Measurements from ENCODE around the gene MYRF.

The MYRF gene

DNA sequence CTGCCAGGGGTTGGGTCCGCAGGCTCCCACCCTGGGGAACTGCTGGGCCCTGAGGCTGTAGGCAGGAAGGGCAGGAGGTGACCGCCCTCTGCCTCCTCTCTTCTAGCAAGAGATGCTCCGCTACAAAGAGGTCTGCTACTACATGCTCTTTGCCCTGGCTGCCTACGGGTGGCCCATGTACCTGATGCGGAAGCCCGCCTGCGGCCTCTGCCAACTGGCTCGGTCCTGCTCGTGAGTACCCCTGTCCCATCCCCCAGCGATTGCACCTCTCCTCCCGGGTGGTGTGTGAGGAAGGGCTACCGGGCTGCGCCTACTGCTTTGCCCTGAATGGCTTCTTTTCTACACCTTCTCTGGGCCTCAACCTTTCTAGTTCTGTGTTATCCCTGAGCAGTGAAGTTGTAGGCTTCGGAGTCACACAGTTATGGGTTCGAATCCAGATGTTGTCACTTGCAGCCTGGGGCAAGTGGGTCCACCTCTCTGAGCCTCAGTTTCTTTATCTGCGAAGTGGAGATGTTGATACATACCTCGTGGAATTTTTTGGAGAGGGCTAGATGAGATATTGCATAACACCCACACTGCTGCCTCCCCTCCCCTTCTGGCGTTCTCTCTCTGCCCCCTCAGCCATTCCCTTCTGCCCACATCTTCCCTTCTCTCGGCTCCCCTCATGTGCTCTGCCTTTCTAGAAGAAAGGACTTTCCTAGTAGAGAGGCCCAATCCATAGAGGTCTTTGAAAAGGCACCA is 21.1 kb upstream of the MYRF start:
- TF ChIP-seq, protein P1, sequence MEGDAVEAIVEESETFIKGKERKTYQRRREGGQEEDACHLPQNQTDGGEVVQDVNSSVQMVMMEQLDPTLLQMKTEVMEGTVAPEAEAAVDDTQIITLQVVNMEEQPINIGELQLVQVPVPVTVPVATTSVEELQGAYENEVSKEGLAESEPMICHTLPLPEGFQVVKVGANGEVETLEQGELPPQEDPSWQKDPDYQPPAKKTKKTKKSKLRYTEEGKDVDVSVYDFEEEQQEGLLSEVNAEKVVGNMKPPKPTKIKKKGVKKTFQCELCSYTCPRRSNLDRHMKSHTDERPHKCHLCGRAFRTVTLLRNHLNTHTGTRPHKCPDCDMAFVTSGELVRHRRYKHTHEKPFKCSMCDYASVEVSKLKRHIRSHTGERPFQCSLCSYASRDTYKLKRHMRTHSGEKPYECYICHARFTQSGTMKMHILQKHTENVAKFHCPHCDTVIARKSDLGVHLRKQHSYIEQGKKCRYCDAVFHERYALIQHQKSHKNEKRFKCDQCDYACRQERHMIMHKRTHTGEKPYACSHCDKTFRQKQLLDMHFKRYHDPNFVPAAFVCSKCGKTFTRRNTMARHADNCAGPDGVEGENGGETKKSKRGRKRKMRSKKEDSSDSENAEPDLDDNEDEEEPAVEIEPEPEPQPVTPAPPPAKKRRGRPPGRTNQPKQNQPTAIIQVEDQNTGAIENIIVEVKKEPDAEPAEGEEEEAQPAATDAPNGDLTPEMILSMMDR (conservative IDR thresholded peaks at IDR 0.05; ENCODE audit: low read depth) = no peak
- ChIA-PET POLR2A (ENCODE audit: low non-redundant PET) (no interaction called here), CTCF (interaction anchor here (0.9 to 1.0 kb wide), 2 partner anchors 222 to 253 kb away, joined by 3 to 5 read pairs; partner anchors contain the start of gene LRRC10B)
- no peak overlapping the region for H3K27ac ChIP-seq
- no peak for DNase-seq (ENCODE audit: low spot score)

DNA sequence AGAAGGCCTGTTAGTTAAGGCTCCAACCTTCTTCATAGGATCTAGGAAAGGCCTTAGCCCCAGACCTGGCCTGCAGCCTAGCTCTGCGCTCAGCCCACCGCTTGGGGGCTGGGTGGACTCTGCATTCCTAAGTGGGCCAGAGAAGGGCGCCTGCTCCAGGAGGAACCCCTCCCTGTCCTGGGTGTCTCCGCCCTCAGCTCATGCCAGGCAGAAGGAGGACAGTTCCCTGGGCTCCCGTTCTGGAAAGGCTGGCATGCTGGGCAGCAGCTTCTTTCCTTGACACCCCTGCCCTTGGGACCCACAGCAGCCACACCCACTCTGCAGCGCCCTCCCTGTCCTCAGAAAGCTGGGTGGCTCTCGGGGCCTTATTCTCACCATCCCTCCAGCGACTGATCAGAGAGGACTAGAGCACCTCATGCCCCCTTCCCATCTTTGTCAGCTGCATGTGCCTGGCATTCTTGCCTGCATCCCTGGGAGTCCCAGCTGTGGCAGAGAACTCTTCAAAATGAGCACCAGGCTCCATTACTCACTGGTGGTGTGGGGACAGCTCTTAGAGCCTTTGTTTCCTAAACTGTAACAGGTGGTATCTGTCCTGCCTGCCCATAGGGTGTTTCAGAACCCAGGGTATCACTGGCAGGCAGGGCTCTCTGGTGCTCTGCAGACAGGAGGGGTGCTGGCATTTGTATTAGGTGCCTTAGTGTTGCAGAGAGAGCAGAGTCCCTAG is 20.3 kb upstream of the MYRF start:
- TF ChIP-seq, protein P1 (conservative IDR thresholded peaks at IDR 0.05; ENCODE audit: low read depth) = no peak
- POLR2A ChIA-PET (ENCODE audit: low non-redundant PET) = no interaction called here
- DNase-seq (ENCODE audit: low spot score) = no peak
- H3K27ac ChIP-seq = peak overlapping the region; percentile 38
- CTCF ChIA-PET = interaction anchor here (0.9 to 2.2 kb wide), 6 partner anchors 33 to 350 kb away, joined by 3 to 15 read pairs (median 4); partner anchors contain the start of genes LRRC10B and SYT7

DNA sequence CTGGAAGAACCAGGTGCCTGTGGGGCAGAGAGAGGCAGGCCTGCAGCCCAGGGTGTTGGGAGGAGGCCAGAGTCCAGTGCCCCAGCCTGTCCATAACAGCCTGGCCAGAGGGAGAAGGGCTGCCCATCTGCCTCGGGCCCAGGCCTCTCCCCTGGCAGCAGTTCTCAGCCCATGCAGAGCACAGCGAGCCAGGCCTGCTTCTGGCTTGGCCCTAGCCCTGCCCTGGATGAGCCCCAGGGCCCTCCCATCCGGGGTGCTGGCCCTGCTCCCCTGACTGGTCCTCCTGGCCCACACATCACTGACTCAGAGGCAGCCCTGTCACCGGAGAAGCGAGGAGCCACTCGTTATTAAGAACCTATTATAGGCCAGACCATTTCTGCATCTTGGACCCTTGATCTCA is 19.7 kb upstream of the MYRF start:
- peak overlapping the region; percentile 38 for H3K27ac ChIP-seq
- ChIA-PET POLR2A (ENCODE audit: low non-redundant PET) (no interaction called here), CTCF (interaction anchor here (0.6 to 2.2 kb wide), 21 partner anchors 22 to 375 kb away, joined by 3 to 26 read pairs (median 4); partner anchors contain the start of gene SYT7)
- TF ChIP-seq, protein P1 (conservative IDR thresholded peaks at IDR 0.05; ENCODE audit: low read depth) = no peak
- DNase-seq (ENCODE audit: low spot score) = peak; percentile 44

- ChIA-PET POLR2A (ENCODE audit: low non-redundant PET) (interaction anchor here (0.5 kb wide), 1 partner anchor 217 kb away, joined by 4 read pairs; no protein-coding TSS in a partner anchor), CTCF (interaction anchor here (0.6 to 2.2 kb wide), 28 partner anchors 9 to 375 kb away, joined by 3 to 26 read pairs (median 4); partner anchors contain the start of gene SYT7)
- DNase-seq (ENCODE audit: low spot score) = peak; percentile 90
- H3K27ac ChIP-seq = peak overlapping the region; percentile 38
- TF ChIP-seq, protein P1 (conservative IDR thresholded peaks at IDR 0.05; ENCODE audit: low read depth) = peak; percentile 98
These were observed 19.1 kb upstream of the MYRF start for GRCh38 chr11:61733120-61733978.

DNA sequence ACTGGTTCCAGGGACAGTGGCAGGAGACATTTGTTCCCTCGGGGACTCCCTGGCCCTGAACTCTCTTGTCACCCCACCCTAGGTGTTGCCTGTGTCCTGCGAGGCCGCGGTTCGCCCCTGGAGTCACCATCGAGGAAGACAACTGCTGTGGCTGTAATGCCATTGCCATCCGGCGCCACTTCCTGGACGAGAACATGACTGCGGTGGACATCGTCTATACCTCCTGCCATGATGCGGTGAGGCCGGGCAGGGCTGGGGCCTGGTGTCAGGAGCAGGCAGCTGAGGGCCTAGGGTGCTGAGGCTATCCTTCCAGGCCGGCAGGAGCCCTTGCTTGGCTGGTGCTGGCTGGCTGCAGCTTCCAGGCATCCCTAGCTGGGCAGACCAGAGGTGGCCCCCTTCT is 17.7 kb upstream of the MYRF start:
- ChIA-PET POLR2A (ENCODE audit: low non-redundant PET) (no interaction called here), CTCF (interaction anchor here (0.5 to 1.3 kb wide), 2 partner anchors 60 to 1520 kb away, joined by 3 read pairs; no protein-coding TSS in a partner anchor)
- DNase-seq (ENCODE audit: low spot score) = no peak
- TF ChIP-seq, protein P1 (conservative IDR thresholded peaks at IDR 0.05; ENCODE audit: low read depth) = no peak
- H3K27ac ChIP-seq = no peak overlapping the region

Measured in RWPE1 (cell line).